GM18499 (cell line): ENCODE results near the gene TRERF1.

Experiments used
- ATAC-seq: cut with Tn5 transposase; IDR thresholded peaks from one replicate; pipeline ENCODE4 v1.9.1; 2021; ENCODE audit warnings: moderate number of reproducible peaks; ENCODE audit not compliant: insufficient read depth, unreplicated experiment

TRERF1 gene

DNA sequence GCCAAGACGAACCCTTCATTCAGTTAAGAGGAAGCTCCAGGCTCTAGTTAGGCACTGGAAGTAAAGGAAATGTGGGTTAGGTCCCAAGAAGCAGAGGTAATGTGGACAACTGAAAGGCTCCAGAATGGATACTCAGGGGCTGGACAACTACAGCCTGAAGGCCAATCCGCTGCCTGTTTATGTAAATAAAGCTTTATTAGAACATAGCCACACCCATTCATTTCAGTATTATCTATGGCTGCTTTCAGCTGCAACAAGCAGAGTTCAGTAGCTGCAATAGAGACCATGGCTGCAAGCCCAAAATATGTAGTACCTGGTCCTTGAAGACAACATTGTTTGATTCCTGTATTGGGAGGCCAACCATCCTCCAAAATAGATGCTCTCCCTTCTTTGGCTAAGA is 133.2 kb downstream of the TRERF1 start:
- no peak for ATAC-seq

DNA sequence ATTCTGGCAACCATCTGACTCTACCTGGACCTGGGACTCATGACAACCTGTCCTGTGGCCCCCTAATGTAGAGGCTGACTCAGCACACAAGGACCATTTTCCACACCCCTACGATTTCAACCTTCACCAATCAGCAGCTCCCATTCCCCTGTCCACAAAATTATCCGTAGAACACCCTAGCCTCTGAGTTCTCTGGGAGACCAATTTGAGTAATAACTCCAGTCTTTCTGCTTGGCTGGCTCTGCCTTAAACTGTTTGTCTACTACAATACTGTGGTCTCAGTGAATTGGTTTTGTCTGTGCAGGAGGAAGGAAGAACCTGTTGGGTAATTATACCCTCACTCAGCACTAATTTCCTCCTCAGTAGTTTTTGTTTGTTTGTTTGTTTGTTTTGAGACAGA is 134.7 kb downstream of the TRERF1 start:
- ATAC-seq = no peak

DNA sequence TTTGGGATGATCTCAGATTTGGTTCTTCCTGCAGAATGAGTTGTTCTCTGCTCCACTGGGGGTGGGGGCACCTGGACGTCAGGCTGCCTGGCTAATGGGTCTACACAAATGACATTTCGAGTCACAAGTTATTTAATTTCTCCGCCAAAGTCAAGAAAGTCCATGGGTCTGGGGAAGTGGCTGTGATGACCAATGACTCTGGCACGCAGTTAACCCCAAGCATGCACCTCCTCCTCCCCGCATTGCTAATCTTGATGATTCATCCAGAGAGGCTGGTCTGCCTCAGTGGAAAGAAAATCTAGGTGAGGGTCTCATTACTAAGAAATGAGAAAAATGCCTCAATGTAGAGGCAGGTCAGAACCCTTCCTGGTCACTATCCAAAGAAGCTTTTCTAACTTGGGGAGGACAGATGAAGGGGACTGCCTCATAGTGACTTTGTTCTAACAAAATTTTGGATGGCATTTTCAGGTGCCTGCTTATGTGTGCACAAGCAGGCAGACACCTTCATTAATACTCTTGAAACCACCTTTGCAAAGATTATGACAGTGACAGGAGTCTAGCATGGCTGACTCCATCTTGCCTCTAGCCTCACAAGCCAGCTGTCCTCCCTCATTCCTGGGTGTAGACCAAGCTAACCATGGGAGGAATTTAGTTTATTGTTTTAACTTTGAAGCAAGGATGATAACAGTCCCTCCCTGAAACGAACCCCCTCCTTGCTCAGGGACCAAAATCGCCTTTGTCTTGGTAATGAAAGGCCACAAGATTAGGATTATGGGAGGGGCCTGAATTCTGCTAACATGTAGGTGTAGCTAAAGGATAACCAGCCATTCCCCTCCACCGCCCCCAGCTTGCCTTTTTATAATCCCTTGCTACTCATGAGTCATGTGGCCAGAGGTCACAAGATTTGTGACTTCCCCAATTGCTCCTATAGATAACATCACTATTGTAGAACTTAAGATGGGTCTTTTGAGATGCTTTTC is 135.4 kb downstream of the TRERF1 start:
- no peak for ATAC-seq

DNA sequence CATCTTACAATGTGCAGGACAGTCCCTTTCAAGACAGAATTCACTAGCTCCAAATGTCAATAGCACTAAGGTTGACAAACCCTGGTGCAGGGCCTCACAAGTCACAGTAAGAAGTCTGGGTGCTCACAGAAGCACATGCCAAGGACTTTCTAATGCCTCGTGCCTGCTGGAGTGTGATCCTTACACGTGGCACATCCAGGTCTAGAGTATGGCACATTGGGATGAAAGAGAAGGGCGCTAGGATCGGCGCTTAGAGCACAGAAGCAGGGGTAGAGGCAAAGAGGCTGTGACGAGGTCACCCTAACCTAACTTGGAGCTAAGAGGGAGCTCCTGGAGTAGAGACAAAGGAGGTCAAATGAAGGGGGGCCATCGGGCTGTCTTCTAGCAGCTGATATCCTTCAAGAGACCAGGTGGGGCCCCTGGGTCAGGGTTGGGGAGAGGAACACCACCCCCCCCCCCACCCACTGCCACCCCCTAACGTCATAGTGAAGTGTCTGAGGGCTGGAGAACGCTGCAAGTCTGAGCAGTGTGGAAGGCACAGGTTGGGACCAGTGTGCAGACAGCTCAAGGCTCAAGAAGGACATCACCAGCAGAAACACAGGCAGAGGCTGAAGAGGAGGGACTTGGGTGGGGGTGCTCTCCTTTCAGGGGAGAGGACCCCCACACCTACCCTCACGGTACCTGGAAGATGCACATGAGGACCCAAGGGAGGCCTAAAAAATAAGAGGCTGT is 136.3 kb downstream of the TRERF1 start:
- no peak for ATAC-seq

DNA sequence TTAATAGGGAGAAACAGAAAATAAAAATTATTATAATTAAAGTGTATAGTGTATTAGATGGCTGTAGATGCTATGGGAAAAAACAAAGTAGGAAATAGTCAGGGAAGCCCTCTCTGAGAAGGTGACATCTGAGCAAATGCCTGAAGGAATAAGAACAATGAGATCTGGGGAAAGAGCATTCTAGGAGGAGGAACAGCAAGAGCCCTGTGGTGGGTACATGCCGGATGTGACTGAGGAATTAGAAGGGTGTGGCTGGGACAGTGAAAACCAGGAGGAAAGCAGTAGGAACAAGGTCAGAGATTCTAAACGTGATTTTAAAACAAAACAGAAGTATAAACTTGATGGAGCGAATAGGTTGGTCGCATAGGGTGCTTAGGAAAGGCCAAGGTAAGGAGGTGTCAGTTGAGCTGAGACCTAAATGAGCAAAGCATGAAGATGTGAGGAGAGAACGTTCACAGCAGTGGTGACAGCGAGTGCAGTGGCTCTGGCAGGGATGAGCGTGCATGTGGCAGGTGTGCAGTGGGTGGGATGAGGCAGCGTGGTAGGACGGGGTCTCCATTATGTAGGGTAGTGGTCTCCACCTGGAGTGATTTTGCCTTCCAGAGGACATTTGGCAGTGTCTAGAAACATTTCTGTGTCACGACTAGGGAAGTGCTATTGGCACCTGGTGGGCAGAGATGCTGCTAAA is 137.0 kb downstream of the TRERF1 start:
- ATAC-seq = no peak

DNA sequence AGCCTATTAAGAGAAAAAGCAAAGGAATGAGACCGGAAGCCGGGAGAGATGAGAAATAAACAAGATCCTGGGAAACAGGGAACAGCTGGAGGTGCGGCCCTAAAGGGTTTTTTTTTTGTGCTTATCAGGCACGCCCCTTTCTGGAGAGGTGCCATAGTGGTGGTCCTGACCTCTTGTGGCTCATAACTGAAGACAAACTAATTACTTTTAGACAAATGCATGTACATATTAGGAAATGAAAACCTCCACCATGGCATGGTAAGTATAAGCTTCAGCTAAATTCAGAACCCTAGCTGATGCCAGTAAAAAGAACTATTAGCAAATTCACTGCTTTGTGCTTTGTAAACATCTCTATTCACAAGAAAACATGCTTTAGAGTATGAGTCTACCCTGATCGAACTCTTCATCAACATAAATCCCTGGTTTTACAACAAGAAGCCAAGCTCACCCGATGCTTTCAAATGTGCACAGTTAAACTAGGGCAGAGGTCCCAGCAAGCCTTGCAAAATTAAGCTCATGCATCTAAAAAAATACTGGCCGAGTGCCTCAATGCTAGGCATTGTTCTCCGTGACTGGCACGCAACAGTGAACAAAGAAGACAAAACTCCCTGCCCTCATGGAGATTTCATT is 137.7 kb downstream of the TRERF1 start:
- ATAC-seq = no peak

DNA sequence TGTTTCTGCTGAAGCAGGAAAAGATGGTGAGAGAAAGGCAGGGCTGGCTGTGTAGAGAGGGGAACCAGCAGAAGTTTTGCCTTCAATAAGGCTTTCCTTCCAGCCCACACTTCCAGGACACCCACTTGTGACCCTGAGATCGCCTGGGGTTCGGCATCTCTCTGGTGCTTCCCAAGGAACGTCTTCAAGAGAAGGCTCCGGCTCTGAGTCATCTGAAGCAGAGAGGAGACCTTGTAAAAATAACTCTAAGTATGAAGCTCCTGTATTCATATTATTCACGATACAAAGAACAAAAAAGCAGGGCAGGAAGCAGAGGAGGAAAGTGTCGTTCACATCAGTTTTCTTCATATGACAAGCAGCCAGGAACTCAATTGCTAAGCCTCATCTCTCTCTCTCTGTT is 138.7 kb downstream of the TRERF1 start:
- ATAC-seq = no peak

DNA sequence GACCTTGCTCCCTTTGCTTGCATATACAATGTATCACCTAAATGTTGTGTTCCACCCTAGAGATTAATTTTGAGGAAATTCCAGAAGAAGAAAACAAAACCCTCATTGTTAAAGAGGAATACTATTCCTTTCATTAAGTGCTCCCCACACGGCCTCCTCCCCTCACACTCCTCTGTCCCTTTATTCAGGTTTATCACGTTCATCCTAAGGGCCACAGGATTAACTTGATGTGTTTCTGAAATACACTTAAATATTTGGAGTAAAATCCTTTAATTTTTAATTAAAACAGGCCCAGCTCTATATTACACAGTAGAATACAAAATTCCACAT is 144.6 kb downstream of the TRERF1 start:
- no peak for ATAC-seq

DNA sequence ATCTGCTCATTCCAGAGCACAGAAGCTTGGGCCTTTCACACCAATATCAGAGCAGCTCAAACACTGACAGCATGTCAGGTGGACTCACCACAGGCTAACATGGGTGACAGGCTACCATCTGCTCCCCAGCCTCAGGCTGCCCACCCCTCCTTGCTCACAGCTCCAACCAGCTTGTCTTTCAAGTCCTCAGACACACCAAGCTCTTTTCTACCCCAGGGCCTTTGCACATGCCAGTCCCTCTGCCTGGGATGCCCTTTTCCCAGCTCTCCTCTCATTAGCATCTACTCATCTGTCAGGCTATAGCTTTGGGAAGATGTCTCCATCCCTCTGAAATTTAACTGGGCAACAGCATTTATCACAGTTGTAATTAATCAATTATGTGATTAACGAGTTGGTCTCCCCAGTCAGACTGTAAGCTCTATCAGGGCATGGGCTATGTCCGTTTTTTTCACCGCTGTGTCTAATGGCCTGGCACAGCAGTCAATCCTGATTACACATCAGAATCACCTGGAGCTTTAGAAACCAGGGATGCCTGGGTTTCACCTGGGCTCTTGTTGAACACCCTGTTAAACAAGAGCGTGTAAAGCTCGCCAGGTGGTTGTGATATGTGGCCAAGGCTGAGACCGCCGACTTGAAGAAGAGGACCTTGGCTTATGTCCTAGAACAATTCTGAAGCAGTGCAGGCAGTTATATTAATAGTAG is 145.1 kb downstream of the TRERF1 start:
- no peak for ATAC-seq

DNA sequence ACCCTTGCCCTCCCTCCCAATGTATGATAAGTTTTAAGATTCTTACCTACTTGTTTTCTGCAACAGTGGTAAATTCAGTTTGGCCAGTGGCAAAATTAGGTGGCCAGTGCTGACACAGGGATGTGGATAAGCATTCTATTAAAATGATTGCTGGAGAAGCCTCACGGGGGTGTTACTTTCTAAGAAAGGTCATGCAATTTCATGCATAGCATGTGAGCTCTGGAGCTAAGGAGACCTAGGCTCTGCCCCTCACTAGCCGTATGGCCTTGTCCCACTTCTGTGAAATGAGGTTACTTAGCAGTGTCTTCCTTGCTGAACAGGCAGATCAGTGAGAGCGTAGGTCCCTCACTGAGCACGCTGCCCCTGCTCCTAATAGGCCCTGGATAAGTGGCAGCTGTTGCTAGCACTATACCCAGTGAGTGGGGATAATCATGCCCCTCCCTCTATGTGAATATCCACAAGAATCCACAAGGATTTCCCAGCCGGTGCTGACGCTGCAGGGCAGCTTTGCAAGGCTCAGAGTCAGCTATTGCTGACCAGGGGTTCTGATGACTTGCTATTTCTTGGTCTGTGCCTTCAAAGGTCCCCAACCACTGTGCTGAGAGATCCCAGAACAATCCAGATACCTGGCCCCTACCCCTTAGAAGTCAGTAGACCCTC is 147.5 kb downstream of the TRERF1 start:
- no peak for ATAC-seq

DNA sequence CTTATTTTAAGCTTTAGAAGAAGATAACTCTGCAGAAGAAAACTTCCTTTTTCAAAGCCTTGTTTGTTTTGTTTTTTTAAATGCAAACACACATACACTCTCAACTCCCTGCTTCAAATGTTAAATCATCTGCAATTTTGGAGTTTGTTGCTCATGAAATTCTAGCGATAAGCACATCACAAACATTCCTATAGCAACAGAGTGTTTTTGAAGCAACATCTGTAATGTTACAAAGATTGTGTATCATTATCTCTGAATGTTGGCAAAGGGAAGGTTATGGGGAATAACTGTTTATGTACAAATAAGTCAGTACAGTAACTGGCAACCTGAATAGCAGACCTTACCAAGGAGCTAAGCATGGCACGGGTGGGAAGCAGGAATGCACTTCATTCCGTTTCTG is 149.3 kb downstream of the TRERF1 start:
- no peak for ATAC-seq

DNA sequence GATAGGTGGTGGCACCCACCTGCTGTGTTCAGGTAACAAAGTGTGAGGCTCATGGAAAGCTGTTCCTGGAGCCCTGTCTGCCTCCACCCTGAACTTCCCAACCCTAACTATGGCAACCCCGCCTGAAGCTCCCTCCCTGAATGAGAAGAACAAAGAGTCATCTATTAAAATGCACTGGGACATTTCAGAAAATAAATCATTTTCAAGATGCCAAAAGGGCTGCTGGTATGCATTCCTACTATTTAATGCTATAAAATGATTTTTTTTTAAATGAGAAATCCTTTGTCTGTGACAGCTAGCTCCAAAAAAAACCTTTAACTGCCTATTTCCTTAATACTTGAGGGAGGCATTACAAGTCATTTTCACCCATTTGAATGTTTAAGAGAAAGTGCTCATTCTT is 149.7 kb downstream of the TRERF1 start:
- ATAC-seq = no peak

DNA sequence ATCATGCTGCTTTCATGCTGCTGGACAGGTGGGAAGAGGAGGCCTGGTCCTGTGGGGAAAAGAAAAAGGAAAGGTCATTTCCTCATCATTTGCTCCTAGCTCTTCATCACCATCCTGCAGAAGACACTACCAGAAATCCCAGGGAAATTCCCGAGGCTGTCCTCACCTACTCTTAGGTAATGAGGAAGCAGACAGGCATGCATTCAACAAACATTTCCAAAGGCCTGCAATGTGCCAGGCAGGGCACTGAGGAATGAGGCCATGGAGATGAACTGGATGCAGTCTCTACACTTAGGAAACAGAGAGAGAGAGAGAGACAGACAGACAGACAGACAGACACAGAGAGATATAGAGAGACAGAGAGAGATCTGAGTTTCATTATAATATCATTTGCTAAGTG is 151.0 kb downstream of the TRERF1 start:
- no peak for ATAC-seq

DNA sequence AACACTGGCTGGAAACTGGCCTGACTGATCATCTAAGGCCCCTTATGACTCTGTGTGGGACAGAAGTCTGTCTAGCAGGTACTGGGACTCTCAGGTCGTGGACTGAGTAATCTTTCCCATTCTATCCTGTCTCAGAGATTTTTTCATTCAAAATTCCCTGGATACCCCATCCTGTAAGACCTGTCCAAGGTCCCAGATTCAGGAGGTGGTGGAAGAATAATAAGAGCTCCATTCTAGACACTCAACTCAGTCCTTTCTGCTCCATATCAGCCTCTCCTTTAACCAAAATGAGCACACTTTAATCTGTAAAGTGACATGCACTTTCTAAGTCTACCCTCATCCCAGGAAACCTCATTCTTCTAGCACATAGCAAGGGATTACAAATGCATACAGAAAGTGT is 151.5 kb downstream of the TRERF1 start:
- no peak for ATAC-seq

DNA sequence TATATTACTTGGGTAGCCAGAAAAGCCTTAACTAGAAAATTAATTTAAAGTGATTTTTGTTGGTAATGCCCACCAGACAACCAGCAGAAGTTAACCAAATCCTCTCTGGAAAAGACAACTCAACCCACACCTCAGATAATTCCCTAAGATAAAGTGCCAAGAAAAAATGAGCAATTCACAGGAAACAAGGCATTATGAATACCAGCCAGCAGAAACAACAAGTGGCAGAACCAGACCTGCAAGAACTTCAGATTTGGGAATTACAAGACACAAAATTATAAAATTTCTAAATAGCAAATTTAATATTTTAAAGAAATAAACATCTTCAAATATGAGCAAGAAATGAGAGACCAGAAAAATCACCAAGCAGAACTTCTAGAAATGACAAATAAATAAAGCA is 154.1 kb downstream of the TRERF1 start:
- ATAC-seq = no peak

DNA sequence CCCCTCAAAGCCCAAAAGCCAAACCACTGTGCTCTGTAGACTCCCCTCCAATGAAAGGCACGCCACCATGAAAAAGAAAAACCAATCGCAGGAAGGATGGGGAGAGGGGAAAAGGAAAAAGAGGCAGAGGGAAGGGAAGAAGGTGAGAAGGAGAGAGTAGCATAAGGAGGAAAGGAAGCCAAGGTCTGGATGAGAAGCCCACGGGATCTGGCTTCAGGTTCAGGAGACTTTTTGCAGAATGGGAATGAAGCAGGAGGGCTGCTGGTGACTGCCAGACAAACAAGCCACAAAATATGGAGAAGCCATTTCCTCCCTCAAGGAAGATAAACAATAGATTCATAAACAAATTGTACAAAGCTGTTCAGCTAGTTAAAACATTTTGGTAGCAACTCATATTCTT is 155.1 kb downstream of the TRERF1 start:
- no peak for ATAC-seq

DNA sequence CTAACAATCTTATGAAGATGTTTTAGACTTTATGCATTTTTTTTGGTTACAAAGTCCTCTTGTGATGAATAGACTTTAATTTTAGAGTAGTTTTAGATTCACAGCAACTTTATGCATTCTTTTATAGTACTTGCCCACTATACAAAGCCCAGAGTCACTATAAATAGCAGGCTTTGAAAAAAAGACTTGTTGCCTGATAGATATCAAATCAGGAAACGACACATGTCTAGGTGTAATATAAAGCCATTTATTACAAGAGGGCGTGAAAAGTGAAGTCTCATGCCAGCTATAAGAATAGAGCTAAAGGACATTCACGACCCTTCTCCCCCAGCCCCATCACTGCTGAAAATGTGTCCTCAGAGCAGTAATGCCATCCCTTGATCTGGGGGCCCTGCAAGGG is 156.0 kb downstream of the TRERF1 start:
- ATAC-seq = no peak

DNA sequence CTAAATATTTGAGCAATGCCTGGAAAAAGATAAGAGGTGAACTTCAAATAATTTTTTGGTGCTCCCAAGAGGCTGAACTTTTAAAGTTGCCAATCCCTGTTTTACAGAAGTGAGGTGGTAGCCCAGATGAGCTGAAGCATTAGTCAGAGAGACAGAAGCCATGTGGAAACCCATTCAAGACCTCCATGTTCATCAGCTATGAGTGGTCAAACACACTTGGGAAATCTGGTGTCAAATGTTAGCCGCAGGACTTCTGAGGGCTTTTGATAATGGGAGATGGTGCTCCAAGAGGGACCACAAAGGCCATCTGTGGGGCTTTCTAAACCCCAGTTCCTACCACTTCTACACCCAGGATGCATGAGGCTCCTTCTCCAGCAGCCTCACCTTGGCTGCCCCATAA is 156.5 kb downstream of the TRERF1 start:
- no peak for ATAC-seq

DNA sequence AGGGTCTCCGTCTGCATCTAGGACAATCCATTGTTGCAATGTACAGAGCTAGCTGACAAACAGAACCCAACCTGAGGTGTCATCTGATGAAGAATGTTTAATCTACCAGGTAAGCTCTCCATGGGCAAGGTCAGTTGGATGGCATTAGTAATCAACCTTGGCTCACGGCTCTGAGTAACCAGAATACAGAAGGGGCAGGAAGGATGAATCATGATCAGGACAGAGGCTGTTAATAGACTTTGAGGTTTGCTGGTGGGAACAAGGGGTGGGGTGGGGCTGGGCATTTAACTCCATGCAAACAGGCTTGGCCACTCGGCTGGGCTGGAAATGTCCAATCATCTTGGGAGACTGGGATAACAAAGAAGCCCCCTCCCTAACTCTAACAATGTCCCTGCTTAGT is 157.0 kb downstream of the TRERF1 start:
- no peak for ATAC-seq
